GM12878 (cell line): ENCODE results near the gene AMBP. TPM values are rescaled to one million over a fixed set of nuclear protein-coding genes. Genes with fewer than 3 reads are reported as not detected.

Experiments
- ATAC-seq: fragments of 200-7000 bp; cut with Tn5 transposase; 3 replicates; pipeline ENCODE4 v1.9.1; 2020; ENCODE audit warnings: mild to moderate bottlenecking, moderate library complexity
- BruUV-seq: library from RNA; stranded (reverse); fragments of 400-500 nt; replicated peaks from 2 replicates; lab custom pipeline; 2021; lab: Mats Ljungman, UMichigan
- CTCF ChIA-PET: fragments of 300-600 bp; sonication (Branson Sonifier 250); formaldehyde crosslinking; extraction: SDS; loops from one replicate; lab custom pipeline; 2021; ENCODE audit warnings: inconsistent platforms; lab: Yijun Ruan, JAX
- POLR2A ChIA-PET: fragments of 350-600 bp; formaldehyde crosslinking; extraction: SDS; loops from one replicate; lab custom pipeline; 2021; ENCODE audit warnings: inconsistent platforms; lab: Charles Lee
- RAD21 ChIA-PET: fragments of 300-600 bp; sonication (Branson Sonifier 250); formaldehyde crosslinking; loops from one replicate; lab custom pipeline; 2023; ENCODE audit warnings: antibody characterized with exemption; ENCODE audit not compliant: unreplicated experiment; lab: Charles Lee
- SMC1A ChIA-PET: fragments of 300-600 bp; sonication (Branson Sonifier 250); formaldehyde crosslinking; loops from one replicate; lab custom pipeline; 2023; ENCODE audit not compliant: unreplicated experiment, uncharacterized antibody; lab: Charles Lee
- DNase-seq: peaks from one replicate; pipeline ENCODE4 v3.0.0-alpha.2; 2011; ENCODE audit warnings: low read depth, low spot score
- FAIRE-seq: peaks from 3 replicates; lab custom pipeline; 2011; peaks lifted over from hg19 to GRCh38; lab: Jason Lieb, UNC
- H2AFZ ChIP-seq: 2 replicates; pipeline ENCODE4 v1.6.0; 2011; ENCODE audit warnings: low read depth, low read length, control low read depth; ENCODE audit not compliant: control insufficient read depth
- H3K27ac ChIP-seq: 2 replicates; pipeline ENCODE4 v1.5.1; 2011; ENCODE audit warnings: control low read depth; ENCODE audit not compliant: control insufficient read depth, insufficient read depth
- H3K27me3 ChIP-seq, 2 experiments: replicated peaks in 1 of 2; 2 replicates each; pipeline versions ENCODE4 v1.6.0 to v1.6.1; 2011; ENCODE audit warnings: low read length in 1 of 2; ENCODE audit not compliant: control insufficient read depth in 2 of 2, insufficient read depth in 2 of 2
- H3K36me3 ChIP-seq, 2 experiments: 2 replicates each; pipeline ENCODE4 v1.5.1; 2011; ENCODE audit warnings: low read length in 1 of 2; ENCODE audit not compliant: control insufficient read depth in 2 of 2, insufficient read depth in 2 of 2
- H3K4me1 ChIP-seq: 2 replicates; pipeline ENCODE4 v1.6.1; 2011; ENCODE audit warnings: mild to moderate bottlenecking, low read length, moderate library complexity, mixed read lengths; ENCODE audit not compliant: control insufficient read depth, insufficient read depth
- H3K4me2 ChIP-seq: 2 replicates; pipeline ENCODE4 v1.6.0; 2011; ENCODE audit warnings: control low read depth; ENCODE audit not compliant: control insufficient read depth, insufficient read depth
- H3K4me3 ChIP-seq: fragments of 200-600 bp; sonication (generic); 2 replicates; pipeline ENCODE4 v1.5.1; 2016
- H3K79me2 ChIP-seq: 2 replicates; pipeline ENCODE4 v1.6.0; 2011; ENCODE audit warnings: low read length; ENCODE audit not compliant: control insufficient read depth, insufficient read depth
- H3K9ac ChIP-seq: 2 replicates; pipeline ENCODE4 v1.8.0; 2011; ENCODE audit warnings: low read length, control low read depth, mixed read lengths; ENCODE audit not compliant: control insufficient read depth, insufficient read depth
- H3K9me3 ChIP-seq: replicated peaks from 3 replicates; pipeline ENCODE4 v1.5.1; 2011; ENCODE audit warnings: mild to moderate bottlenecking, low read length; ENCODE audit not compliant: control insufficient read depth, insufficient read depth
- H4K20me1 ChIP-seq: 2 replicates; pipeline ENCODE4 v1.6.0; 2011; ENCODE audit not compliant: control insufficient read depth, insufficient read depth
- EED ChIP-seq: sonication (generic); IDR thresholded peaks from 2 replicates; pipeline ENCODE4 v1.6.1; 2016; ENCODE audit warnings: antibody characterized with exemption, low read depth
- ETV6 ChIP-seq, 2 experiments: fragments of 450-650 bp in 1 of 2; IDR thresholded peaks in 1 of 2; conservative IDR thresholded peaks in 1 of 2; 2 replicates each; pipeline ENCODE4 v1.6.1; 2014; ENCODE audit warnings: antibody characterized with exemption in 1 of 2, borderline replicate concordance in 1 of 2, low read depth in 1 of 2, mild to moderate bottlenecking in 1 of 2, moderate library complexity in 1 of 2
- JUND ChIP-seq: IDR thresholded peaks from 2 replicates; pipeline ENCODE4 v1.6.1; 2012; ENCODE audit warnings: low read depth, mild to moderate bottlenecking, low read length, improper control_type of control experiment, moderate library complexity
- KDM1A ChIP-seq: fragments of 200-600 bp; sonication (generic); IDR thresholded peaks from 2 replicates; pipeline ENCODE4 v1.6.1; 2016; ENCODE audit warnings: borderline replicate concordance
- KLF5 ChIP-seq: fragments of 450-650 bp; IDR thresholded peaks from 2 replicates; pipeline ENCODE4 v1.6.1; 2014; ENCODE audit warnings: mild to moderate bottlenecking; ENCODE audit not compliant: partially characterized antibody
- MEF2A ChIP-seq: IDR thresholded peaks from 2 replicates; pipeline ENCODE4 v1.6.1; 2011; ENCODE audit warnings: low read depth, mild to moderate bottlenecking, low read length, moderate library complexity; ENCODE audit not compliant: insufficient read depth
- MLLT1 ChIP-seq: fragments of 450-650 bp; IDR thresholded peaks from 2 replicates; pipeline ENCODE4 v1.6.1; 2016; ENCODE audit warnings: mild to moderate bottlenecking
- NFIC ChIP-seq: IDR thresholded peaks from 2 replicates; pipeline ENCODE4 v1.6.1; 2012; ENCODE audit warnings: low read depth, mild to moderate bottlenecking, inconsistent platforms, low read length, moderate library complexity
- PML ChIP-seq: IDR thresholded peaks from 2 replicates; pipeline ENCODE4 v1.6.1; 2012; ENCODE audit warnings: low read length, inconsistent platforms
- RELA ChIP-seq: fragments of 450-650 bp; IDR thresholded peaks from 2 replicates; pipeline ENCODE4 v1.8.0; 2014; ENCODE audit warnings: borderline replicate concordance; ENCODE audit not compliant: partially characterized antibody
- STAT3 ChIP-seq: IDR thresholded peaks from 2 replicates; pipeline ENCODE4 v1.6.1; 2011; ENCODE audit warnings: low read depth, low read length, improper control_type of control experiment
- SUPT20H ChIP-seq: IDR thresholded peaks from 2 replicates; pipeline ENCODE4 v1.6.1; 2011; ENCODE audit warnings: low read depth, mild to moderate bottlenecking, low read length, moderate library complexity, borderline replicate concordance; ENCODE audit not compliant: control insufficient read depth
- SUZ12 ChIP-seq: fragments of 200-600 bp; sonication (generic); IDR thresholded peaks from one replicate; pipeline ENCODE4 v1.6.1; 2018; ENCODE audit warnings: antibody characterized with exemption, mild to moderate bottlenecking; ENCODE audit not compliant: unreplicated experiment
- TCF7 ChIP-seq: IDR thresholded peaks from 2 replicates; pipeline ENCODE4 v1.6.1; 2014; ENCODE audit warnings: antibody characterized with exemption, borderline replicate concordance
- YBX1 ChIP-seq: fragments of 450-650 bp; IDR thresholded peaks from 2 replicates; pipeline ENCODE4 v1.6.1; 2016; ENCODE audit warnings: antibody characterized with exemption
- ZNF384 ChIP-seq: IDR thresholded peaks from 2 replicates; pipeline ENCODE4 v1.6.1; 2012; ENCODE audit warnings: low read depth, mild to moderate bottlenecking, low read length, improper control_type of control experiment, borderline replicate concordance
- WGBS: methylation state at CpG from one replicate; pipeline ENCODE4 v1.1.6; 2016; ENCODE audit warnings: low lambda C conversion rate; ENCODE audit not compliant: insufficient replicate concordance, insufficient coverage; ENCODE audit errors: missing lambda C conversion rate; 5-methylcytosine and 5-hydroxymethylcytosine counted together
- in situ Hi-C: fragments of 300-500 bp; cut with MboI; formaldehyde crosslinking; loops from 9 replicates; pipeline ENCODE4 v1.14.3; 2018; ENCODE audit warnings: mixed read lengths
- intact Hi-C: fragments of 100-400 bp; cut with micrococcal nuclease; formaldehyde crosslinking; loops from one replicate; pipeline ENCODE4 v1.14.2; 2022; ENCODE audit not compliant: unreplicated experiment
- polyA plus RNA-seq, 11 experiments: library from polyadenylated mRNA; depleted of rRNA in 4 of 11; unstranded in 6 of 11; stranded (reverse) in 5 of 11; fragments of >200 nt; fragmentation: Nextera tagmentation in 4 of 11; fragmentation: Illumina TruSeq in 1 of 11; extraction: Ambion mirVana in 4 of 11; extraction: Trizol in 1 of 11; gene quantifications; 1 replicate in 1 of 11; 2 replicates in 10 of 11; pipeline versions ENCODE4 v1.2.1 to v1.2.3, GENCODE V29; 2011 to 2016; ENCODE audit warnings: inconsistent platforms in 2 of 11, missing spikeins in 2 of 11, low read depth in 1 of 11
- total RNA-seq, 4 experiments: library from RNA; depleted of rRNA in 3 of 4; stranded (reverse); fragments of >200 nt in 3 of 4; fragmentation: Illumina TruSeq in 1 of 4; extraction: Trizol in 1 of 4; gene quantifications; 2 replicates each; pipeline versions ENCODE4 v1.2.1 to v1.2.3, GENCODE V29; 2013 to 2021
- TF ChIP-seq, protein P1 (sequence below): fragments of 450-650 bp; IDR thresholded peaks from 2 replicates; pipeline ENCODE4 v1.6.1; 2017; ENCODE audit warnings: borderline replicate concordance
- TF ChIP-seq, protein P2 (sequence below): fragments of 150-350 bp; IDR thresholded peaks from 2 replicates; pipeline ENCODE4 v1.6.1; 2014; ENCODE audit warnings: mild to moderate bottlenecking, low read depth, low read length

The AMBP gene
- total and polyA plus RNA-seq, 10 of the 15 experiments (the other 5 are each of a cell fraction or from before 2014, with no cell fraction given) = 0.11 to 2.3 (median 0.18) TPM; not detected in 7

GRCh38 chr9:114031037-114031630 is 47.0 kb downstream of the AMBP start (continued):
- no peak for TF ChIP-seq KLF5
- TF ChIP-seq, protein P1, sequence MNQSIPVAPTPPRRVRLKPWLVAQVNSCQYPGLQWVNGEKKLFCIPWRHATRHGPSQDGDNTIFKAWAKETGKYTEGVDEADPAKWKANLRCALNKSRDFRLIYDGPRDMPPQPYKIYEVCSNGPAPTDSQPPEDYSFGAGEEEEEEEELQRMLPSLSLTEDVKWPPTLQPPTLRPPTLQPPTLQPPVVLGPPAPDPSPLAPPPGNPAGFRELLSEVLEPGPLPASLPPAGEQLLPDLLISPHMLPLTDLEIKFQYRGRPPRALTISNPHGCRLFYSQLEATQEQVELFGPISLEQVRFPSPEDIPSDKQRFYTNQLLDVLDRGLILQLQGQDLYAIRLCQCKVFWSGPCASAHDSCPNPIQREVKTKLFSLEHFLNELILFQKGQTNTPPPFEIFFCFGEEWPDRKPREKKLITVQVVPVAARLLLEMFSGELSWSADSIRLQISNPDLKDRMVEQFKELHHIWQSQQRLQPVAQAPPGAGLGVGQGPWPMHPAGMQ = no peak
- no peak for TF ChIP-seq MEF2A
- no peak for TF ChIP-seq RELA
- no peak for TF ChIP-seq JUND
- TF ChIP-seq, protein P2, sequence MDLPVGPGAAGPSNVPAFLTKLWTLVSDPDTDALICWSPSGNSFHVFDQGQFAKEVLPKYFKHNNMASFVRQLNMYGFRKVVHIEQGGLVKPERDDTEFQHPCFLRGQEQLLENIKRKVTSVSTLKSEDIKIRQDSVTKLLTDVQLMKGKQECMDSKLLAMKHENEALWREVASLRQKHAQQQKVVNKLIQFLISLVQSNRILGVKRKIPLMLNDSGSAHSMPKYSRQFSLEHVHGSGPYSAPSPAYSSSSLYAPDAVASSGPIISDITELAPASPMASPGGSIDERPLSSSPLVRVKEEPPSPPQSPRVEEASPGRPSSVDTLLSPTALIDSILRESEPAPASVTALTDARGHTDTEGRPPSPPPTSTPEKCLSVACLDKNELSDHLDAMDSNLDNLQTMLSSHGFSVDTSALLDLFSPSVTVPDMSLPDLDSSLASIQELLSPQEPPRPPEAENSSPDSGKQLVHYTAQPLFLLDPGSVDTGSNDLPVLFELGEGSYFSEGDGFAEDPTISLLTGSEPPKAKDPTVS = no peak
- TF ChIP-seq TCF7 = no peak
- TF ChIP-seq MLLT1 = no peak
- TF ChIP-seq, all 136 proteins: peak for 0

- Histone ChIP-seq H3K4me3 (no peak overlapping the region), H3K27ac (no peak overlapping the region), H3K36me3 (no peaks in the 10 kb centered on the region), H2AFZ (no peak overlapping the region), H3K27me3 (no peaks in the 10 kb centered on the region), H3K4me1 (no peaks in the 10 kb centered on the region), H3K4me2 (no peak overlapping the region), H3K79me2 (no peaks in the 10 kb centered on the region), H3K9ac (no peak overlapping the region), H4K20me1 (no peaks in the 10 kb centered on the region), H3K9me3 (no peaks in the 10 kb centered on the region; the same call in 2 of the 3 replicates)
- ATAC-seq = no peak
- 25% methylated on average over 9 of the region's 9 CpGs for WGBS
- intact Hi-C loops = no loop called here
- no peak for DNase-seq
- CTCF ChIA-PET = no interaction called here
- FAIRE-seq = no peak
- SMC1A ChIA-PET = no interaction called here
- RAD21 ChIA-PET = no interaction called here
- BruUV-seq = no TSS peak
- POLR2A ChIA-PET = no interaction called here
- in situ Hi-C loops = loop anchor here (25.0 kb wide), 1 partner anchor 568 kb away; the partner anchor contains the start of gene RGS3
- no peak for TF ChIP-seq NFIC
- no peak for TF ChIP-seq PML
- TF ChIP-seq, protein P1 = no peak
- no peak for TF ChIP-seq ETV6 (conservative IDR thresholded peaks at IDR 0.05 in 1 of 2, IDR thresholded peaks at IDR 0.05 in 1 of 2; ENCODE audit: borderline replicate concordance in 1 of 2, low read depth in 1 of 2)
- TF ChIP-seq YBX1 = no peak
- TF ChIP-seq EED = no peak
- no peak for TF ChIP-seq SUZ12
- TF ChIP-seq ZNF384 = no peak
- no peak for TF ChIP-seq KDM1A
- no peak for TF ChIP-seq SUPT20H
- TF ChIP-seq STAT3 = no peak
These were observed 47.7 kb downstream of the AMBP start for GRCh38 chr9:114030364-114030763.
